Tibial nerve (tissue), 4 donors: ENCODE results near the gene TBK1. TPM values are rescaled to one million over a fixed set of nuclear protein-coding genes. Genes with fewer than 3 reads are reported as not detected.

Experiments
- DNase-seq, 2 donors: peaks; one replicate each; pipeline ENCODE4 v3.0.0-alpha.2; 2019; ENCODE audit warnings: low spot score in 2 of 2
- H3K27ac ChIP-seq, 4 donors: fragments of 200-600 bp; sonication (generic) in 3 of 4; one replicate each; pipeline ENCODE4 v1.5.1; 2017 to 2019; ENCODE audit warnings: mild to moderate bottlenecking in 1 of 4
- H3K27me3 ChIP-seq, 2 donors: fragments of 200-600 bp; sonication (generic) in 1 of 2; one replicate each; pipeline versions ENCODE4 v1.5.1 to v1.6.0; 2017 to 2019
- H3K36me3 ChIP-seq, 3 donors: fragments of 200-600 bp; sonication (generic); one replicate each; pipeline ENCODE4 v1.5.1; 2018 to 2019
- H3K4me1 ChIP-seq, 4 donors: fragments of 200-600 bp; sonication (generic) in 3 of 4; one replicate each; pipeline ENCODE4 v1.5.1; 2017 to 2019
- H3K4me3 ChIP-seq, 4 donors: fragments of 200-600 bp; sonication (generic) in 3 of 4; one replicate each; pipeline ENCODE4 v1.5.1; 2017 to 2019; ENCODE audit warnings: mild to moderate bottlenecking in 1 of 4, moderate library complexity in 1 of 4
- H3K9me3 ChIP-seq, 4 donors: fragments of 200-600 bp; sonication (generic) in 3 of 4; one replicate each; pipeline ENCODE4 v1.5.1; 2017 to 2019
- EP300 ChIP-seq, 2 donors: sonication (generic); formaldehyde crosslinking; IDR thresholded peaks; one replicate each; pipeline ENCODE4 v1.6.1; 2017; ENCODE audit warnings: antibody characterized with exemption in 2 of 2, mild to moderate bottlenecking in 1 of 2
- POLR2A ChIP-seq, 2 donors: fragments of 450-650 bp; IDR thresholded peaks; one replicate each; pipeline ENCODE4 v1.6.1; 2017; ENCODE audit warnings: antibody characterized with exemption in 2 of 2, mild to moderate bottlenecking in 2 of 2, moderate library complexity in 2 of 2
- WGBS, 2 donors: methylation state at CpG; one replicate each; pipeline ENCODE4 v1.1.5; 2018; 5-methylcytosine and 5-hydroxymethylcytosine counted together
- total RNA-seq, 4 donors: library from RNA; depleted of rRNA; stranded (reverse); fragments of >200 nt; gene quantifications; one replicate each; pipeline ENCODE4 v1.1.0, GENCODE V29; 2016
- TF ChIP-seq, protein P1 (sequence below), 5 experiments: fragments of 200-600 bp in 3 of 5; fragments of 450-650 bp in 2 of 5; sonication (generic) in 3 of 5; IDR thresholded peaks; one replicate each; pipeline ENCODE4 v1.5.1; 2016 to 2019; ENCODE audit warnings: antibody characterized with exemption in 5 of 5, mild to moderate bottlenecking in 3 of 5, moderate library complexity in 2 of 5

Gene TBK1
- total RNA-seq, 4 donors from 2014 or later: 25.2 to 36.7 (median 29.3) TPM

DNA sequence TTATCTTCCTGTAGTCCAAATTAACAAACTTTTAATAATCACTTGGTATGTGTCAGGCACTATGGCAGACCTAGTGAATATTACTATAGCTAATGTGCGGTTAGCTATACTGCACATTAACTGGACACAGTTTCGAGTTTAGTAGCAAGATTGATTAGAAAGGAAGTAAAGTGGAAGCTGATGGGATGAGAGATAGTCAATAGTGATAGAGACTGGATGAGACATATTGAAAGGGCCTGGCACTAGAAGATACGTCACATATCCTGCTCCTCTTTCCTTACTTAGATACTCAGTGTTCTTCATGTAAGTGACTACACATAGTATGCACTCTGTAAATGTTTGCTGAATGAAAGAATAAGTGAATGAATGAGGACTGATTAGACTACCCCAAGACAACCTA is 5.5 kb downstream of the TBK1 start:
- TF ChIP-seq, protein P1, sequence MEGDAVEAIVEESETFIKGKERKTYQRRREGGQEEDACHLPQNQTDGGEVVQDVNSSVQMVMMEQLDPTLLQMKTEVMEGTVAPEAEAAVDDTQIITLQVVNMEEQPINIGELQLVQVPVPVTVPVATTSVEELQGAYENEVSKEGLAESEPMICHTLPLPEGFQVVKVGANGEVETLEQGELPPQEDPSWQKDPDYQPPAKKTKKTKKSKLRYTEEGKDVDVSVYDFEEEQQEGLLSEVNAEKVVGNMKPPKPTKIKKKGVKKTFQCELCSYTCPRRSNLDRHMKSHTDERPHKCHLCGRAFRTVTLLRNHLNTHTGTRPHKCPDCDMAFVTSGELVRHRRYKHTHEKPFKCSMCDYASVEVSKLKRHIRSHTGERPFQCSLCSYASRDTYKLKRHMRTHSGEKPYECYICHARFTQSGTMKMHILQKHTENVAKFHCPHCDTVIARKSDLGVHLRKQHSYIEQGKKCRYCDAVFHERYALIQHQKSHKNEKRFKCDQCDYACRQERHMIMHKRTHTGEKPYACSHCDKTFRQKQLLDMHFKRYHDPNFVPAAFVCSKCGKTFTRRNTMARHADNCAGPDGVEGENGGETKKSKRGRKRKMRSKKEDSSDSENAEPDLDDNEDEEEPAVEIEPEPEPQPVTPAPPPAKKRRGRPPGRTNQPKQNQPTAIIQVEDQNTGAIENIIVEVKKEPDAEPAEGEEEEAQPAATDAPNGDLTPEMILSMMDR (IDR thresholded peaks at IDR 0.05): no peak
- no peak for TF ChIP-seq POLR2A (IDR thresholded peaks at IDR 0.05)
- TF ChIP-seq EP300 (IDR thresholded peaks at IDR 0.05): no peak
- H3K4me3 ChIP-seq: no peak overlapping the region
- 86 to 88% methylated on average over 3 of the region's 3 CpGs for whole genome bisulfite sequencing, 2 donors
- DNase-seq: no peak
- peaks cover 0 to 15% (median 0%) of the 10 kb centered on the region in 3 donors for H3K36me3 ChIP-seq
- H3K4me1 ChIP-seq: peaks cover 0 to 38% (median 20%) of the 10 kb centered on the region in 4 donors
- H3K27ac ChIP-seq: peak overlapping the region in 1 of 4 donors; percentile 30
- H3K9me3 ChIP-seq: no peaks in the 10 kb centered on the region
- no peaks in the 10 kb centered on the region for H3K27me3 ChIP-seq

DNA sequence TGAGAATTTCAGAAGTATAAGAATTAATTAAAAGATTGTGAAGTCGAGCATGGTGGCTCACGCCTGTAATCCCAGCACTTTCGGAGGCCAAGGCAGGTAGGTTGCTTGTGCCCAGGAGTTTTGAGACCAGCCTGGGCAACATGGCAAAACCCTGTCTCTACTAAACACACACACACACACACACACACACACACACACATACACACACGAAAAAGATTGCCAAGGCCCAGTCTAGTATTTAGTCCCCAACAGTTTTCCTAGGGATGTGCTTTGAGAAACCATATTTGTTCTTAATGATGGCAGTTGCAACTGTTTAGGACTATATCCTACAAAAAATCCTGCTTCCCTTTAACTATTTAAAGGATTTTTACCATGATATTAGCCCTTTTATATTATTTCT is 6.0 kb downstream of the TBK1 start:
- Histone ChIP-seq H3K36me3 (peaks cover 0 to 16% (median 0%) of the 10 kb centered on the region in 3 donors), H3K4me3 (no peak overlapping the region), H3K9me3 (no peaks in the 10 kb centered on the region), H3K27me3 (no peaks in the 10 kb centered on the region), H3K4me1 (peaks cover 0 to 36% (median 20%) of the 10 kb centered on the region in 4 donors), H3K27ac (peak overlapping the region in 1 of 4 donors; percentile 30)
- WGBS, 2 donors: 84% methylated on average over 4 of the region's 4 CpGs
- TF ChIP-seq EP300 (IDR thresholded peaks at IDR 0.05) (no peak), POLR2A (IDR thresholded peaks at IDR 0.05) (no peak)
- TF ChIP-seq, protein P1 (IDR thresholded peaks at IDR 0.05): no peak
- no peak for DNase-seq

DNA sequence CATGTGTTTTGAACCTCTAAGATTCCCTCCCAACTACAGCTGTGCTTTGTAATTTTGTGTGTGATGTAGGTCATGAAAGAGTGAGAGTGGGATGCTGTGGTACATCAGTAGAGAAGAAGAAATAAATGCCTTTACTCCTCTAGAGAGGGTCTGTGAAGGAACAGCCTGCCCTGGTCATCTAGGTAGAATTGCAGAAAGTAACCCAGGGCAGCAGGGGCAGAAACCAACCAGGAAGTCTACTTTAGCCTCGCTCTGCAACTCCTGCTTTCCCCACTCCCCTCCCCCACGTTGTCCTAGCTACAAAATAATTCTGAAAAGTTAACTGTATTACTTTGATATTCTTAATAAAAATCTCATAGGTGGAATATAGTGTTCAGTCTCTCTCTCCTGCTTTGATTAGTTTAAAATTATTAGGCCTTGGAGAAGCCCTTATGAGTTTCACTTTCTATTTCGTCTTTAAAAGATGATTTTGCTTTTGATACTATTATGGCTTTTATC is 7.5 kb downstream of the TBK1 start:
- Histone ChIP-seq H3K9me3 (no peaks in the 10 kb centered on the region), H3K4me3 (peak overlapping the region in 3 of 4 donors; percentile 3 to 36 (median 36)), H3K27ac (peak overlapping the region in 3 of 4 donors; percentile 72 to 81 (median 75)), H3K4me1 (peaks cover 0 to 23% (median 16%) of the 10 kb centered on the region in 4 donors), H3K36me3 (peaks cover 0 to 29% (median 0%) of the 10 kb centered on the region in 3 donors), H3K27me3 (no peaks in the 10 kb centered on the region)
- no peak for DNase-seq
- no peak for TF ChIP-seq EP300 (IDR thresholded peaks at IDR 0.05)
- TF ChIP-seq, protein P1 (IDR thresholded peaks at IDR 0.05): no peak
- no peak for TF ChIP-seq POLR2A (IDR thresholded peaks at IDR 0.05)
- 23 to 28% methylated on average over 3 of the region's 3 CpGs for WGBS, 2 donors

DNA sequence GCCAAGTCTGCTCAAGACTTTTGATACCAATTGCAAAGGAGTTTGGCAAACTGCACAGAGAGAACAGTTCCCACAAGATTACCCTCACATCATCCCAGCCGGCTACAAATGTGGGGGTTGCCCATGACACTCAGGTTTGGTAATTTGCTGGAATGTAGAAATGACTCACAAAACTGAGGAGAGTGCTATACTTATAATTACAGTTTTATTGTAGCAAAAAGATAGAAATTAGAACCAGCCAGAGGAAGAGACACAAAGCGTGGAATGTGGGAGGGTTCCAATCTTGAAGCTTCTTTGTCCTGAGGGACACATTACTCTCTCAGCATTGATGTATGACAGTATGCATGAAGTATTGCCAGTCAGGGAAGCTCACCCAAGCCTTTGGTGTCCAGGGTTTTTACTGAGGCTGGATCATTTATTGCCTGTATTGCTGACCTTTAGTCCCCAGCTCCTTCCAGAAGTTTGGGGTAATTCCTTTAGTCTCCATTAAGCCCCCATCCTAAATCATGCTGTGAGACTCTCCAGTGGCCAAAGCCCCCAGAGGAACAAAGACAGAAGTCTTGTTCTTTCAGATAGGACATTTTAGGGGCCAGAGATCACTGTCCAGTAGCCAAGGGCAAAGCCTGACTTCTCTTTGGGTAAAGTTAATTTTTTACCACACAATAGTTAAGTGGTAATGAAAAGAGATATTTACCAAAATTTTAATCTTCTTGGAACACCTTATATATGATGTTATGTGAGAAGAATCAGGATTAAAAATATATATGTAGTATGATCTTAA is 9.9 kb downstream of the TBK1 start:
- H3K27ac ChIP-seq: peak overlapping the region in 1 of 4 donors; percentile 23
- no peaks in the 10 kb centered on the region for H3K27me3 ChIP-seq
- H3K9me3 ChIP-seq: no peaks in the 10 kb centered on the region
- TF ChIP-seq POLR2A (IDR thresholded peaks at IDR 0.05): no peak
- no peak for TF ChIP-seq EP300 (IDR thresholded peaks at IDR 0.05)
- WGBS, 2 donors: 51 to 52% methylated on average over 2 of the region's 2 CpGs
- no peak overlapping the region for H3K4me3 ChIP-seq
- H3K36me3 ChIP-seq: peaks cover 0 to 39% (median 0%) of the 10 kb centered on the region in 3 donors
- DNase-seq: no peak
- peaks cover 0 to 23% (median 14%) of the 10 kb centered on the region in 4 donors for H3K4me1 ChIP-seq

DNA sequence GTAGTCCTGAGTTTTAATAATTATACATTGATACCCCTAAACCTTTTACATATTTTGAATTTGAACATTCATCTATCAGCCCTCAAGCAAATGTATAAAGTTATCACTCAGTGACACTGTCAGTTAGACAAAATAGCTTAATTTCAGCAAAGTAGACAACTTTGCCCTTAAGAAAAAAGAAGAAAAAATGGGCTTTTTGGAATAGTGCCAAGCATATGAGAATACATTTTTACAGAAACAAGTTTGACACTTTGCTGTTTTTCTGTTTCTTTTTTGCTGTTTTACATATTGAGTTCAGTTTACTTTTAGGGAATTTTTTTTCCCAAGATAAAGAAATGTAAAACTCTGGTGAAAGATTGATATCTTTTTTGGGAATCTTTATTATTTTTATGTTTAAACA is 14.3 kb downstream of the TBK1 start:
- DNase-seq: no peak
- no peak for TF ChIP-seq POLR2A (IDR thresholded peaks at IDR 0.05)
- TF ChIP-seq, protein P1 (IDR thresholded peaks at IDR 0.05): no peak
- TF ChIP-seq EP300 (IDR thresholded peaks at IDR 0.05): no peak
- H3K27ac ChIP-seq: no peak overlapping the region
- H3K36me3 ChIP-seq: peaks cover 0 to 70% (median 3%) of the 10 kb centered on the region in 3 donors
- no peaks in the 10 kb centered on the region for H3K27me3 ChIP-seq
- H3K9me3 ChIP-seq: no peaks in the 10 kb centered on the region
- peaks cover 0 to 10% (median 0%) of the 10 kb centered on the region in 4 donors for H3K4me1 ChIP-seq
- no peak overlapping the region for H3K4me3 ChIP-seq
